Effector memory CD4-positive, alpha-beta T cell (primary cell): ENCODE data around the gene DYRK3.

ENCODE experiments used
- DNase-seq, 3 donors: peaks; one replicate each; pipeline ENCODE4 v3.0.0-alpha.2; 2020
- H3K27ac ChIP-seq: 2 replicates; pipeline ENCODE4 v1.7.0; 2013; ENCODE audit warnings: mild to moderate bottlenecking, low read length, moderate library complexity; ENCODE audit not compliant: insufficient read depth, poor library complexity, severe bottlenecking
- H3K27me3 ChIP-seq: replicated peaks from 2 replicates; pipeline ENCODE4 v1.7.0; 2013; ENCODE audit warnings: mild to moderate bottlenecking, low read length; ENCODE audit not compliant: insufficient read depth, control insufficient read depth, poor library complexity, severe bottlenecking
- H3K36me3 ChIP-seq: 2 replicates; pipeline ENCODE4 v1.7.0; 2013; ENCODE audit warnings: mild to moderate bottlenecking, low read length, moderate library complexity; ENCODE audit not compliant: control insufficient read depth, insufficient read depth
- H3K4me1 ChIP-seq: 2 replicates; pipeline ENCODE4 v1.7.0; 2013; ENCODE audit warnings: low read length, mild to moderate bottlenecking; ENCODE audit not compliant: control insufficient read depth, insufficient read depth, poor library complexity, severe bottlenecking
- H3K4me3 ChIP-seq: 2 replicates; pipeline ENCODE4 v1.7.0; 2013; ENCODE audit warnings: low read length, low read depth, mild to moderate bottlenecking; ENCODE audit not compliant: insufficient read depth, poor library complexity, severe bottlenecking
- H3K9me3 ChIP-seq: 2 replicates; pipeline ENCODE4 v1.7.0; 2013; ENCODE audit warnings: mild to moderate bottlenecking, low read length, moderate library complexity; ENCODE audit not compliant: control insufficient read depth
- total RNA-seq, 3 donors: gene quantifications; one replicate each; lab custom pipeline; 2026; lab: John Stamatoyannopoulos, UW

Gene DYRK3
- total RNA-seq: 10.4 to 19.8 (median 13.0) reads per million in 3 donors

GRCh38 chr1:206635080-206635977, at the start of gene DYRK3:
DYRK3 (plus strand) TSS chr1:206635536; CDS start chr1:206635704, 168 bp downstream.
- peak within 1 kb of the TSS; percentile 56 for H3K27ac ChIP-seq

DNA sequence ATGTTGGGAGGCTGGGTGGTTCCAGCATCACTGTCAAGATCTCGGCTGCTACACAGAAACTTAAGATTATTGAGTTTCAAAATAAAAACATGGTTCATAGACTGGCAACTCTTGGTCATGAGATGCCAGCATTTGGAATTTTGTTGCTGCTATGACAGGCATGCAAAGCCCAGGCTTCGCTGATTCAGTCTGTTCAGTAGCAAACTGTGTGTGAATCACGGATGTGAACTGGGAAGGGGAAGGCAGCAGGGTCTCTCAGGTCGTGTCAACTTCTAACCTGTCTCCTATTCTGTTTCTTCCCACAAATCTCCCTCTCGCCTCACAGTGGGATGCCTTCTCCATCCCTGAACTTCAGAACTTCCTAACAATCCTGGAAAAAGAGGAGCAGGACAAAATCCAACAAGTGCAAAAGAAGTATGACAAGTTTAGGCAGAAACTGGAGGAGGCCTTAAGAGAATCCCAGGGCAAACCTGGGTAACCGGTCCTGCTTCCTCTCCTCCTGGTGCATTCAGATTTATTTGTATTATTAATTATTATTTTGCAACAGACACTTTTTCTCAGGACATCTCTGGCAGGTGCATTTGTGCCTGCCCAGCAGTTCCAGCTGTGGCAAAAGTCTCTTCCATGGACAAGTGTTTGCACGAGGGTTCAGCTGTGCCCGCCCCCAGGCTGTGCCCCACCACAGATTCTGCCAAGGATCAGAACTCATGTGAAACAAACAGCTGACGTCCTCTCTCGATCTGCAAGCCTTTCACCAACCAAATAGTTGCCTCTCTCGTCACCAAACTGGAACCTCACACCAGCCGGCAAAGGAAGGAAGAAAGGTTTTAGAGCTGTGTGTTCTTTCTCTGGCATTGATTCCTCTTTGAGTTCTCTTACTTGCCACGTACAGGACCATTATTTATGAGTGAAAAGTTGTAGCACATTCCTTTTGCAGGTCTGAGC, 48.6 kb upstream of the DYRK3 start:
- Histone ChIP-seq H3K27me3 (no peaks in the 10 kb centered on the region), H3K4me1 (peaks cover 46% of the 10 kb centered on the region), H3K4me3 (no peak overlapping the region), H3K36me3 (peaks cover 72% of the 10 kb centered on the region), H3K9me3 (no peaks in the 10 kb centered on the region), H3K27ac (peak overlapping the region; percentile 3)
- no peak for DNase-seq

More at GRCh38 chr1:206635080-206635977, at the start of gene DYRK3:
- no peaks in the 10 kb centered on the region for H3K36me3 ChIP-seq
- no peaks in the 10 kb centered on the region for H3K9me3 ChIP-seq
- peaks cover 15% of the 10 kb centered on the region for H3K4me1 ChIP-seq
- peak; percentile 86 to 89 (median 88) for DNase-seq
- peak within 1 kb of the TSS; percentile 71 for H3K4me3 ChIP-seq
- H3K27me3 ChIP-seq: no peaks in the 10 kb centered on the region

- Histone ChIP-seq H3K4me1 (peaks cover 35% of the 10 kb centered on the region), H3K4me3 (no peak overlapping the region), H3K9me3 (no peaks in the 10 kb centered on the region), H3K27me3 (no peaks in the 10 kb centered on the region), H3K36me3 (peaks cover 79% of the 10 kb centered on the region), H3K27ac (peak overlapping the region; percentile 34)
- no peak for DNase-seq
Observed at GRCh38 chr1:206587904-206588303, 47.4 kb upstream of the DYRK3 start.

GRCh38 chr1:206588492-206588891, 46.8 kb upstream of the DYRK3 start:
- no peak for DNase-seq
- no peaks in the 10 kb centered on the region for H3K27me3 ChIP-seq
- H3K4me3 ChIP-seq: no peak overlapping the region
- H3K4me1 ChIP-seq: peaks cover 29% of the 10 kb centered on the region
- no peaks in the 10 kb centered on the region for H3K9me3 ChIP-seq
- H3K27ac ChIP-seq: peak overlapping the region; percentile 34
- H3K36me3 ChIP-seq: peaks cover 75% of the 10 kb centered on the region

- Histone ChIP-seq H3K36me3 (peaks cover 69% of the 10 kb centered on the region), H3K27me3 (no peaks in the 10 kb centered on the region), H3K4me1 (peaks cover 23% of the 10 kb centered on the region), H3K4me3 (no peak overlapping the region), H3K9me3 (no peaks in the 10 kb centered on the region), H3K27ac (peak overlapping the region; percentile 34)
- no peak for DNase-seq
Observed at GRCh38 chr1:206589206-206589605, 46.1 kb upstream of the DYRK3 start.

DNA sequence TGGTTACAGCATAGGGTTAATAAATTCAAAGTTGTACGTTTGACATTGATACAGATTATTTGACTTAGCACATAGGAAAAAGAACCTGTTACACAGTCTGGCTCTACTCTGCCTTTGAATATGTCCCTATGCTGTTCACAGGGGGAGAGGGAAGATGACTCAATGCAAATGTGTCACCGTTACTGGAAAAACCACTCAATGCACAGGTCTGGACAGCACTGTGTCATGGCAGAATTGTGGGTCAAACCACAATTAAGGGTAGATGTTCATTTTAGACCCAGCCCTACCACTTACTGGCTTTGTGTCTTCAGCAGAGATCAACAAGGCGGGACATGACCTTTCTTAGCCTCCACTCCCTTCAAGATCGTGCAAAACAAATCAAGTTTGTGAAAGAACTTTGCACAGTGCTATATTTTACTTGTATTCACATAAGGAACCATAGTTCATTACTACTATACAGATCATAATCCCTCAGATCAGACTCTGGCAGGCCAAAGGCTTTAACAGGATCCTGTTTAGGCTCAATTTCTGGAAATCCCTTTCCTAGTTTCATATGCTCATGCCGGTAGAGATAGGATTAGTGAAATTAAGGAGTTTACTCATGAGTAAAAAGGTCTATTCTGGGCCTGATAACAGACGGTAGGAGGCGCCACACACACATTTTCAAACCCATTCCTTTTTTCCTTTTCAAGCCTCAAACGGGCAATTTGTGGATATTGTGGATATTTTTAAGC, 45.1 kb upstream of the DYRK3 start:
- DNase-seq: peak; percentile 34 to 48 (median 43)
- Histone ChIP-seq H3K27me3 (no peaks in the 10 kb centered on the region), H3K4me1 (peaks cover 23% of the 10 kb centered on the region), H3K9me3 (no peaks in the 10 kb centered on the region), H3K27ac (peak overlapping the region; percentile 54), H3K36me3 (peaks cover 65% of the 10 kb centered on the region), H3K4me3 (no peak overlapping the region)

GRCh38 chr1:206591226-206591625, 44.1 kb upstream of the DYRK3 start:
- peak overlapping the region; percentile 54 for H3K27ac ChIP-seq
- H3K4me1 ChIP-seq: peaks cover 23% of the 10 kb centered on the region
- no peaks in the 10 kb centered on the region for H3K27me3 ChIP-seq
- H3K9me3 ChIP-seq: no peaks in the 10 kb centered on the region
- no peak overlapping the region for H3K4me3 ChIP-seq
- DNase-seq: no peak
- peaks cover 65% of the 10 kb centered on the region for H3K36me3 ChIP-seq

DNA sequence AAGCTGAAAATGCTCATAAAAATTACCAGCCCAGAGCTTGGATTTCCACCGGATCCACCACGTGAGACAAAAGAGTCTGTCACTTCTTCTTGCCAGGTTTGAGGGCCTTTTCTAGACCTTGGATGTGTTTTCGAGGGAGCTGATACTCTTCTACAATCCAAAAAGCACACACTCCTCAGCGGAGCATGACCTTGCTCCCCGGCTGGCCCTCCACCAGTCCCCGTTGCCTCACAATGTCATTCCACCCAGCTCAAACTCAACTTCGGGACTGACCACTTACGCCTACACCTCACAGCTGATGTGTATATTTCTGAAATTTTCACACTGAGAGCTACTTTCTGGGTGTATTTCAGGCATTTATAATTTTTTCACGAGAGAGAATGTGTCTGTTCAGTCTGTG, 43.6 kb upstream of the DYRK3 start:
- no peak overlapping the region for H3K4me3 ChIP-seq
- H3K27me3 ChIP-seq: no peaks in the 10 kb centered on the region
- H3K36me3 ChIP-seq: peaks cover 64% of the 10 kb centered on the region
- peaks cover 23% of the 10 kb centered on the region for H3K4me1 ChIP-seq
- peak overlapping the region; percentile 54 for H3K27ac ChIP-seq
- no peaks in the 10 kb centered on the region for H3K9me3 ChIP-seq
- DNase-seq: no peak

- no peak for DNase-seq
- Histone ChIP-seq H3K36me3 (peaks cover 59% of the 10 kb centered on the region), H3K27ac (no peak overlapping the region), H3K9me3 (no peaks in the 10 kb centered on the region), H3K4me3 (no peak overlapping the region), H3K27me3 (no peaks in the 10 kb centered on the region), H3K4me1 (peaks cover 23% of the 10 kb centered on the region)
Observed at GRCh38 chr1:206593351-206593925, 41.9 kb upstream of the DYRK3 start.
